ENCODE data around the gene MIS18A.

MIS18A gene

GRCh38 chr21:32249511-32250280 is 29.2 kb downstream of the MIS18A start:
- DNase-seq: peak; percentile 59

GRCh38 chr21:32248571-32249461 is 30.0 kb downstream of the MIS18A start:
- DNase-seq: peak; percentile 63

- no peak for DNase-seq
Measured at GRCh38 chr21:32246571-32247140, 32.2 kb downstream of the MIS18A start.

- DNase-seq: no peak
Measured at GRCh38 chr21:32245971-32246370, 32.9 kb downstream of the MIS18A start.

GRCh38 chr21:32240851-32241687 is 37.8 kb downstream of the MIS18A start:
- DNase-seq: no peak

- DNase-seq: no peak
Measured at GRCh38 chr21:32239551-32239950, 39.3 kb downstream of the MIS18A start.

- no peak for DNase-seq
Measured at GRCh38 chr21:32238063-32238462, 40.8 kb downstream of the MIS18A start.

- DNase-seq: no peak
Measured at GRCh38 chr21:32237021-32237420, 41.8 kb downstream of the MIS18A start.

GRCh38 chr21:32233722-32234301 is 45.0 kb downstream of the MIS18A start:
- DNase-seq: no peak

- no peak for DNase-seq
Measured at GRCh38 chr21:32233055-32233546, 45.7 kb downstream of the MIS18A start.

- no peak for DNase-seq
Measured at GRCh38 chr21:32226444-32226843, 52.4 kb downstream of the MIS18A start.
